Measurements from ENCODE around the gene RICTOR.

The RICTOR gene

DNA sequence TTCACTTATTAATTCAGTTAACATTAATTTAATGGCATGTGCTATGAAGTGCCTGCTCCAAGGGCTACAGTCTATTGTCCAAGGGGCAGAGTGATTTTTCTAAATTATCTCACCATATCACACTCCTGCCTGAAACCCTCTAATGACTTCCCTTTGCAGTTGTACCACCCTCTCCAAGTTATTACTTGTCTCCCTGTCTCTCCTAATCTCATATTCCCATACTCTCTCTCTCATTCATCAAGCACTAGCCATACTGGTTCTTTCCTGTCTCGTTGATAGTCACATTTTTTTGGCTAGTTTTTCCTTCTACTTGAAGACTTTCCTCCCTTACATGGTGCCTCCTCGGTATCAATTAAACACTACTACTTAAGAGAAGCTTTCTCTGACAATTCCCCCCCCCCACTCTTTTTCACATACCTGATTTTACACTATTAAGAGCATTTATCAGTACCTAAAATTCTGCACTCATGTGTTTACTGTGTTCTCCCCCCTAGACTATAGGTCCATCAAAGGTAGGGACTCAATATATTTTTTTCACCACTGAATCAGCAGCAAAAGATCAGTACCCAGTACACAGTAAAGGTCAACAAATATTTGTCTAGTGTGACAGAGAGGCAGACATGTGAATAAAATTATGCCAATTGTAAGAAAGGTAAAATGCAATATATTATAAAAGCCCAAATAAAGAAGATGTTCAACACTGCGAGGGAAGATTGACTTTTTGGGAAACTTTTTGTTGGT is 19.0 kb downstream of the RICTOR start:
- Histone ChIP-seq H3K27ac (ENCODE audit: low read depth, low read length) (no peak overlapping the region), H4K20me1 (ENCODE audit: low read depth, low read length) (peaks cover 21% of the 10 kb centered on the region), H3K79me2 (ENCODE audit: insufficient read depth, low read length) (peaks cover 84% of the 10 kb centered on the region), H3K9ac (ENCODE audit: low read length) (no peak overlapping the region), H3K36me3 (ENCODE audit: low read length) (no peaks in the 10 kb centered on the region), H3K9me3 (ENCODE audit: insufficient read depth, low read length) (no peaks in the 10 kb centered on the region), H3K9me2 (replicated peaks; ENCODE audit: insufficient read depth, low read length) (no peaks in the 10 kb centered on the region), H3K4me3 (ENCODE audit: insufficient read depth, low read length, poor library complexity, severe bottlenecking) (no peak overlapping the region), H3K27me3 (ENCODE audit: low read length) (no peaks in the 10 kb centered on the region), H2AFZ (ENCODE audit: low read depth, low read length, severe bottlenecking) (no peak overlapping the region), H3F3A (ENCODE audit: insufficient read depth) (no peaks in the 10 kb centered on the region), H3K4me2 (ENCODE audit: low read depth, low read length, poor library complexity, severe bottlenecking) (no peak overlapping the region)
- no peak for TF ChIP-seq EZH2phosphoT487 (conservative IDR thresholded peaks at IDR 0.05; ENCODE audit: low read length)
- TF ChIP-seq, protein P1, sequence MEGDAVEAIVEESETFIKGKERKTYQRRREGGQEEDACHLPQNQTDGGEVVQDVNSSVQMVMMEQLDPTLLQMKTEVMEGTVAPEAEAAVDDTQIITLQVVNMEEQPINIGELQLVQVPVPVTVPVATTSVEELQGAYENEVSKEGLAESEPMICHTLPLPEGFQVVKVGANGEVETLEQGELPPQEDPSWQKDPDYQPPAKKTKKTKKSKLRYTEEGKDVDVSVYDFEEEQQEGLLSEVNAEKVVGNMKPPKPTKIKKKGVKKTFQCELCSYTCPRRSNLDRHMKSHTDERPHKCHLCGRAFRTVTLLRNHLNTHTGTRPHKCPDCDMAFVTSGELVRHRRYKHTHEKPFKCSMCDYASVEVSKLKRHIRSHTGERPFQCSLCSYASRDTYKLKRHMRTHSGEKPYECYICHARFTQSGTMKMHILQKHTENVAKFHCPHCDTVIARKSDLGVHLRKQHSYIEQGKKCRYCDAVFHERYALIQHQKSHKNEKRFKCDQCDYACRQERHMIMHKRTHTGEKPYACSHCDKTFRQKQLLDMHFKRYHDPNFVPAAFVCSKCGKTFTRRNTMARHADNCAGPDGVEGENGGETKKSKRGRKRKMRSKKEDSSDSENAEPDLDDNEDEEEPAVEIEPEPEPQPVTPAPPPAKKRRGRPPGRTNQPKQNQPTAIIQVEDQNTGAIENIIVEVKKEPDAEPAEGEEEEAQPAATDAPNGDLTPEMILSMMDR (IDR thresholded peaks at IDR 0.05; ENCODE audit: insufficient read depth, low read length, poor library complexity, severe bottlenecking) = no peak

DNA sequence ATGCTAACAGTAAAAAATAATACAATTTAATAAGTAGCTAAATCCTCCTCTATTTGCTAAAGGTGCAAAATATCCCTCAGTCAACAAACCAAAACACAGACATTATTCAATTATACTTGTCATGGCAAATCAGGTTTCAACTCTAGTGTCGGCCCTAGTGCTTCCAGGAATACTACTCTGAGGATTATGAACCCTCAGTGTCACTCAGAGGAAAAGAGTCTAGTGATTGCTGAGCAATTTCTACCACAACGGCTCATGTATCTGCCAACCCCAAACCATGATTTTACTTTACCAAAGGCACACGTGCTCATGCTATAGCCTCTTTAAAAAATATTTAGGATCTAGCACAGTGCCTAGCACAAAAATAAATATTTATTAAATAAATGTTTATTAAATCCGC is 21.0 kb downstream of the RICTOR start:
- no peak overlapping the region for H3K4me3 ChIP-seq (ENCODE audit: insufficient read depth, low read length, poor library complexity, severe bottlenecking)
- no peaks in the 10 kb centered on the region for H3K27me3 ChIP-seq (ENCODE audit: low read length)
- H3K9ac ChIP-seq (ENCODE audit: low read length) = no peak overlapping the region
- H3K4me2 ChIP-seq (ENCODE audit: low read depth, low read length, poor library complexity, severe bottlenecking) = no peak overlapping the region
- peaks cover 11% of the 10 kb centered on the region for H4K20me1 ChIP-seq (ENCODE audit: low read depth, low read length)
- H3K9me2 ChIP-seq (replicated peaks; ENCODE audit: insufficient read depth, low read length) = no peaks in the 10 kb centered on the region
- H3F3A ChIP-seq (ENCODE audit: insufficient read depth) = no peaks in the 10 kb centered on the region
- no peaks in the 10 kb centered on the region for H3K36me3 ChIP-seq (ENCODE audit: low read length)
- H3K9me3 ChIP-seq (ENCODE audit: insufficient read depth, low read length) = no peaks in the 10 kb centered on the region
- H3K27ac ChIP-seq (ENCODE audit: low read depth, low read length) = no peak overlapping the region
- no peak overlapping the region for H2AFZ ChIP-seq (ENCODE audit: low read depth, low read length, severe bottlenecking)
- H3K79me2 ChIP-seq (ENCODE audit: insufficient read depth, low read length) = peaks cover 78% of the 10 kb centered on the region
- TF ChIP-seq EZH2phosphoT487 (conservative IDR thresholded peaks at IDR 0.05; ENCODE audit: low read length) = no peak
- TF ChIP-seq, protein P1 (IDR thresholded peaks at IDR 0.05; ENCODE audit: insufficient read depth, low read length, poor library complexity, severe bottlenecking) = no peak

DNA sequence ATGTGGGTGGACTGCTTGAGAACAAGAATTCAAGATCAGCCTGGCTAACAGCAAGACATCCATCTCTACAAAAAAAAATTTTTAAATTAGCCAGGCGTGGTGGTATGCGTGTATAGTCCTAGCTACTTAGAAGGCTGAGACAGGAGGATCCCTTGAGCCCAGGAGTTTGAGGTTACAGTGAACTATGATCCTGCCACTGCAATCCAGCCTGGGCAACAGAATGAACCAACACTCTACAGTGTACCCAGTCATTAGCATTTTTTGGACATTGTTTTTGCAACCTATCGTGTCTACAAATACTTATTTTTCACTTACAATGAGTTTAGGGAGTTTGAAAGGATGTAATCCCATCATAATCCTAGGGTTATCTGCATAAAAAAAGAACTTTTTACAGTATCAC is 22.1 kb downstream of the RICTOR start:
- Histone ChIP-seq H2AFZ (ENCODE audit: low read depth, low read length, severe bottlenecking) (no peak overlapping the region), H3K9me3 (ENCODE audit: insufficient read depth, low read length) (no peaks in the 10 kb centered on the region), H3K27me3 (ENCODE audit: low read length) (no peaks in the 10 kb centered on the region), H3K4me2 (ENCODE audit: low read depth, low read length, poor library complexity, severe bottlenecking) (no peak overlapping the region), H3F3A (ENCODE audit: insufficient read depth) (no peaks in the 10 kb centered on the region), H3K36me3 (ENCODE audit: low read length) (no peaks in the 10 kb centered on the region), H3K79me2 (ENCODE audit: insufficient read depth, low read length) (peaks cover 79% of the 10 kb centered on the region), H3K27ac (ENCODE audit: low read depth, low read length) (no peak overlapping the region), H3K9me2 (replicated peaks; ENCODE audit: insufficient read depth, low read length) (no peaks in the 10 kb centered on the region), H4K20me1 (ENCODE audit: low read depth, low read length) (peaks cover 7% of the 10 kb centered on the region; the same call in 1 of the 2 replicates), H3K4me3 (ENCODE audit: insufficient read depth, low read length, poor library complexity, severe bottlenecking) (no peak overlapping the region), H3K9ac (ENCODE audit: low read length) (no peak overlapping the region)
- TF ChIP-seq, protein P1 (IDR thresholded peaks at IDR 0.05; ENCODE audit: insufficient read depth, low read length, poor library complexity, severe bottlenecking) = no peak
- TF ChIP-seq EZH2phosphoT487 (conservative IDR thresholded peaks at IDR 0.05; ENCODE audit: low read length) = no peak

Measured in SU-DHL-6 (cell line).